ENCODE measurements around the gene SUSD3. TPM values are rescaled to one million over a fixed set of nuclear protein-coding genes. Genes with fewer than 3 reads are reported as not detected.

The SUSD3 gene
- total RNA-seq, 2 donors from 2014 or later = 1.6 to 11.8 TPM

- no peak for TF ChIP-seq CTCF (IDR thresholded peaks at IDR 0.05)
- peaks cover 0 to 9% of the 10 kb centered on the region in 2 donors for H3K9me3 ChIP-seq
- peak; percentile 52 for DNase-seq (ENCODE audit: low spot score)
Measured at GRCh38 chr9:93089481-93089991, 31.0 kb downstream of the SUSD3 start.

GRCh38 chr9:93090091-93090655, 31.7 kb downstream of the SUSD3 start:
- DNase-seq (ENCODE audit: low spot score) = peak; percentile 9
- H3K4me1 ChIP-seq = peaks cover 0 to 28% of the 10 kb centered on the region in 2 donors
- no peak overlapping the region for H3K27ac ChIP-seq
- no peaks in the 10 kb centered on the region for H3K27me3 ChIP-seq
- no peak overlapping the region for H3K4me3 ChIP-seq
- peaks cover 0 to 9% of the 10 kb centered on the region in 2 donors for H3K9me3 ChIP-seq
- no peak for TF ChIP-seq CTCF (IDR thresholded peaks at IDR 0.05)
- H3K36me3 ChIP-seq = no peaks in the 10 kb centered on the region

More at GRCh38 chr9:93089481-93089991, 31.0 kb downstream of the SUSD3 start:
- Histone ChIP-seq H3K27ac (no peak overlapping the region), H3K4me1 (peaks cover 0 to 22% of the 10 kb centered on the region in 2 donors), H3K4me3 (no peak overlapping the region), H3K36me3 (no peaks in the 10 kb centered on the region), H3K27me3 (no peaks in the 10 kb centered on the region)

- no peak overlapping the region for H3K4me3 ChIP-seq
- no peak for TF ChIP-seq CTCF (IDR thresholded peaks at IDR 0.05)
- DNase-seq (ENCODE audit: low spot score) = peak; percentile 9
Measured at GRCh38 chr9:93091056-93091452, 32.6 kb downstream of the SUSD3 start.

GRCh38 chr9:93091453-93092081, 33.1 kb downstream of the SUSD3 start:
- TF ChIP-seq CTCF (IDR thresholded peaks at IDR 0.05) = no peak

More at GRCh38 chr9:93091056-93091452, 32.6 kb downstream of the SUSD3 start:
- Histone ChIP-seq H3K27me3 (no peaks in the 10 kb centered on the region), H3K9me3 (peaks cover 0 to 9% of the 10 kb centered on the region in 2 donors), H3K36me3 (no peaks in the 10 kb centered on the region), H3K4me1 (peaks cover 0 to 29% of the 10 kb centered on the region in 2 donors), H3K27ac (no peak overlapping the region)

GRCh38 chr9:93092251-93092991, 33.9 kb downstream of the SUSD3 start:
- H3K27ac ChIP-seq = peak overlapping the region in 1 of 2 donors; percentile 54
- DNase-seq (ENCODE audit: low spot score) = no peak
- peaks cover 0 to 9% of the 10 kb centered on the region in 2 donors for H3K9me3 ChIP-seq
- no peak for TF ChIP-seq CTCF (IDR thresholded peaks at IDR 0.05)
- no peak overlapping the region for H3K4me3 ChIP-seq
- no peaks in the 10 kb centered on the region for H3K36me3 ChIP-seq
- H3K27me3 ChIP-seq = no peaks in the 10 kb centered on the region
- H3K4me1 ChIP-seq = peaks cover 0 to 39% of the 10 kb centered on the region in 2 donors

More at GRCh38 chr9:93091453-93092081, 33.1 kb downstream of the SUSD3 start:
- H3K27me3 ChIP-seq = no peaks in the 10 kb centered on the region
- no peak overlapping the region for H3K4me3 ChIP-seq
- peaks cover 0 to 30% of the 10 kb centered on the region in 2 donors for H3K4me1 ChIP-seq
- DNase-seq (ENCODE audit: low spot score) = peak; percentile 51
- peaks cover 0 to 9% of the 10 kb centered on the region in 2 donors for H3K9me3 ChIP-seq
- H3K27ac ChIP-seq = no peak overlapping the region
- no peaks in the 10 kb centered on the region for H3K36me3 ChIP-seq
